ENCODE measurements around the gene HOXA1.

Gene HOXA1

DNA sequence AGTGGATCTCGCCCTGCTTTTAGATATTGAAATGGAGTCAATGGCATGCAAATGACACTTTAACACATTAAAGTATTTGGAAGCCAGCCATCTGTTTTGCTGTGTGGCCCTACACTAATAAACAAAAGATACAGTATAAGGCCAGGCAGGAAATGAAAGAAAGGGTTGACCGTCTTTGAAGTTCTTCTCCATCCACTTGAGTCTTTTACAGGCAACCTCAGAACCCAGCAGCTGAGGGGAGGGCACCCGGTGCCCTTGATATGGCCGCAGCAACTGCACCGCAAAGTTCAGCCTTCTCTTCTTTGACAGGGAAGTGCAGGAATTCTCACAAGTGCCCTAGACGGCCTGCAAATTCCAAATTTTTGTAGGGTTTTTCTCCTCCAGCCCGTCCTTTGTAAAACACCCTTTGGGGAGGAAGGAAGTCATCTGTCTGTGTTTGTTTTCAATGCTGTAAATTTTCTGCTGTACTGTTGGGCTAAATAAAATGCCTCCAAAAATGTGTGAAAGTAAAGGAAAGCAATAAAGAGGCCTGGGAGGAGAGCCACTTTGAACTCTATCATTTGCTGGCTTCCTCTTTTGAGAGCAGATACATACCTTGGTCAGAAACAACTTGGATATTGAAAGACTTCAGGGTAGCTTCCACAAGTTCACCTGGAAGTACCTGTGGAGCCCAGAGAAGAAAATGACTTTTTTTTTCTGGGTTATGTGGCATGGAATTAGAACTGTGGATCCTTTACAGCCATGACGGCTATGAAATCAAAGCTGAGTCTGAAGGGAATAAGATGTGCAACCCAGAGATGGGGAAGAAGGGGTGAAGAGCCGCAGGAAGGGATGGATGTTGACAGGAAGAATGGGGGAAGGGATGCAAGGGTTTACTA, 3.6 kb downstream of the HOXA1 start:
- no peak for ATAC-seq
- no peak for TF ChIP-seq PPARA (CRISPR knock-in tag; IDR thresholded peaks at IDR 0.05; ENCODE audit: borderline replicate concordance)
- TF ChIP-seq BACH2 (CRISPR knock-in tag; IDR thresholded peaks at IDR 0.05; ENCODE audit: borderline replicate concordance) = no peak
- TF ChIP-seq ZNF8 (CRISPR knock-in tag; IDR thresholded peaks at IDR 0.05) = no peak
- TF ChIP-seq ZFP30 (CRISPR knock-in tag; IDR thresholded peaks at IDR 0.05) = no peak
- no peak for TF ChIP-seq ESRRG (CRISPR knock-in tag; IDR thresholded peaks at IDR 0.05)
- no peak for TF ChIP-seq CREB5 (CRISPR knock-in tag; IDR thresholded peaks at IDR 0.05; ENCODE audit: low read depth)
- TF ChIP-seq PATZ1 (CRISPR knock-in tag; IDR thresholded peaks at IDR 0.05; ENCODE audit: borderline replicate concordance) = no peak
- TF ChIP-seq ARNTL (CRISPR knock-in tag; IDR thresholded peaks at IDR 0.05; ENCODE audit: borderline replicate concordance, low read depth) = no peak
- TF ChIP-seq TOX (CRISPR knock-in tag; IDR thresholded peaks at IDR 0.05; ENCODE audit: borderline replicate concordance) = no peak
- TF ChIP-seq CSRNP3 (CRISPR knock-in tag; IDR thresholded peaks at IDR 0.05) = no peak
- TF ChIP-seq ZNF70 (CRISPR knock-in tag; IDR thresholded peaks at IDR 0.05) = no peak
- no peak for TF ChIP-seq TCF4 (CRISPR knock-in tag; IDR thresholded peaks at IDR 0.05; ENCODE audit: borderline replicate concordance)
- TF ChIP-seq OSR1 (CRISPR knock-in tag; IDR thresholded peaks at IDR 0.05) = no peak
- no peak for TF ChIP-seq SNAI2 (CRISPR knock-in tag; IDR thresholded peaks at IDR 0.05)
- no peak for TF ChIP-seq CSDC2 (CRISPR knock-in tag; IDR thresholded peaks at IDR 0.05)
- TF ChIP-seq, protein P1, sequence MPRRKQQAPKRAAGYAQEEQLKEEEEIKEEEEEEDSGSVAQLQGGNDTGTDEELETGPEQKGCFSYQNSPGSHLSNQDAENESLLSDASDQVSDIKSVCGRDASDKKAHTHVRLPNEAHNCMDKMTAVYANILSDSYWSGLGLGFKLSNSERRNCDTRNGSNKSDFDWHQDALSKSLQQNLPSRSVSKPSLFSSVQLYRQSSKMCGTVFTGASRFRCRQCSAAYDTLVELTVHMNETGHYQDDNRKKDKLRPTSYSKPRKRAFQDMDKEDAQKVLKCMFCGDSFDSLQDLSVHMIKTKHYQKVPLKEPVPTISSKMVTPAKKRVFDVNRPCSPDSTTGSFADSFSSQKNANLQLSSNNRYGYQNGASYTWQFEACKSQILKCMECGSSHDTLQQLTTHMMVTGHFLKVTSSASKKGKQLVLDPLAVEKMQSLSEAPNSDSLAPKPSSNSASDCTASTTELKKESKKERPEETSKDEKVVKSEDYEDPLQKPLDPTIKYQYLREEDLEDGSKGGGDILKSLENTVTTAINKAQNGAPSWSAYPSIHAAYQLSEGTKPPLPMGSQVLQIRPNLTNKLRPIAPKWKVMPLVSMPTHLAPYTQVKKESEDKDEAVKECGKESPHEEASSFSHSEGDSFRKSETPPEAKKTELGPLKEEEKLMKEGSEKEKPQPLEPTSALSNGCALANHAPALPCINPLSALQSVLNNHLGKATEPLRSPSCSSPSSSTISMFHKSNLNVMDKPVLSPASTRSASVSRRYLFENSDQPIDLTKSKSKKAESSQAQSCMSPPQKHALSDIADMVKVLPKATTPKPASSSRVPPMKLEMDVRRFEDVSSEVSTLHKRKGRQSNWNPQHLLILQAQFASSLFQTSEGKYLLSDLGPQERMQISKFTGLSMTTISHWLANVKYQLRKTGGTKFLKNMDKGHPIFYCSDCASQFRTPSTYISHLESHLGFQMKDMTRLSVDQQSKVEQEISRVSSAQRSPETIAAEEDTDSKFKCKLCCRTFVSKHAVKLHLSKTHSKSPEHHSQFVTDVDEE (CRISPR knock-in tag; IDR thresholded peaks at IDR 0.05) = no peak
- no peak for TF ChIP-seq ZNF565 (CRISPR knock-in tag; conservative IDR thresholded peaks at IDR 0.05; ENCODE audit: low read depth)
- TF ChIP-seq RARB (CRISPR knock-in tag; IDR thresholded peaks at IDR 0.05) = no peak

DNA sequence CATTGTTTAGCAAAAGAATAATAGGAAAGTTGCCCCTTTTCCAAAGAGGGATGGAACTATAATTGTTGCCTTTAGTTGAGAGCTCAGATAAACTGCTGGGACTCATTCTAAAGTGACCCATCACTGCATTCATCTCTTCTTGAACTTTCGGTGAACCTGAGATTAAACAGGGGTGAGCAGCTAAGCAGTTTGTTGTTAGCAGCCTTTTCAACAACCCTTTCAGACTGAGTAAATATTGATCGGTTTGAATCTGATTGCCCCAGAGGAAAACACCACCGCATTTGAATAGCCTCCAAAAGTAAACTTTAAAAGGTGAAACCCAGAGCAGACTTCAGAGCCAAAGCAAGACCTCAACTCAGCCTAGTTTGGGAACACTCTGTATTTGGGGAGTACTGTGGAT, 4.7 kb downstream of the HOXA1 start:
- no peak for ATAC-seq
- TF ChIP-seq, protein P1 (CRISPR knock-in tag; IDR thresholded peaks at IDR 0.05) = no peak
- TF ChIP-seq ZFP3 (CRISPR knock-in tag; IDR thresholded peaks at IDR 0.05) = no peak
- no peak for TF ChIP-seq TOX (CRISPR knock-in tag; IDR thresholded peaks at IDR 0.05; ENCODE audit: borderline replicate concordance)
- no peak for TF ChIP-seq PATZ1 (CRISPR knock-in tag; IDR thresholded peaks at IDR 0.05; ENCODE audit: borderline replicate concordance)
- no peak for TF ChIP-seq TCF4 (CRISPR knock-in tag; IDR thresholded peaks at IDR 0.05; ENCODE audit: borderline replicate concordance)
- no peak for TF ChIP-seq ZC3H10 (CRISPR knock-in tag; IDR thresholded peaks at IDR 0.05)
- no peak for TF ChIP-seq ZNF70 (CRISPR knock-in tag; IDR thresholded peaks at IDR 0.05)
- TF ChIP-seq BACH2 (CRISPR knock-in tag; IDR thresholded peaks at IDR 0.05; ENCODE audit: borderline replicate concordance) = no peak
- no peak for TF ChIP-seq SNAI2 (CRISPR knock-in tag; IDR thresholded peaks at IDR 0.05)
- no peak for TF ChIP-seq POU6F1 (CRISPR knock-in tag; IDR thresholded peaks at IDR 0.05; ENCODE audit: borderline replicate concordance, low read depth)
- no peak for TF ChIP-seq CREB5 (CRISPR knock-in tag; IDR thresholded peaks at IDR 0.05; ENCODE audit: low read depth)
- no peak for TF ChIP-seq GLIS3 (CRISPR knock-in tag; IDR thresholded peaks at IDR 0.05)
- TF ChIP-seq ESRRG (CRISPR knock-in tag; IDR thresholded peaks at IDR 0.05) = no peak
